Activated effector memory CD4-positive, alpha-beta T cell treated with anti-CD3 and anti-CD28 coated beads, Interleukin-2, amount 50 U/mL, for 16 hours (primary cell): ENCODE data around the gene GLG1.
"Not testable (repeated sequence)": the region's sequence is repeated elsewhere in the genome, so short reads cannot be mapped to it uniquely, and the experiment has no call there.

Experiments used
- DNase-seq: peaks from one replicate; pipeline ENCODE4 v3.0.0-alpha.2; 2020

Gene GLG1

GRCh38 chr16:74573622-74574021, 33.3 kb downstream of the GLG1 start:
- no peak for DNase-seq

- DNase-seq, result no peak
Measured at GRCh38 chr16:74570412-74571301, 36.3 kb downstream of the GLG1 start.

GRCh38 chr16:74568961-74569631, 37.8 kb downstream of the GLG1 start:
- no peak for DNase-seq

- no peak for DNase-seq
Measured at GRCh38 chr16:74567901-74568300, 39.0 kb downstream of the GLG1 start.

GRCh38 chr16:74565378-74565777, 41.5 kb downstream of the GLG1 start:
- no peak for DNase-seq

GRCh38 chr16:74564451-74564984, 42.4 kb downstream of the GLG1 start:
- DNase-seq, result no peak

GRCh38 chr16:74563828-74564263, 43.1 kb downstream of the GLG1 start:
- DNase-seq, result no peak

- DNase-seq, result no peak
Measured at GRCh38 chr16:74562117-74562516, 44.8 kb downstream of the GLG1 start.

GRCh38 chr16:74561626-74562025, 45.3 kb downstream of the GLG1 start:
- DNase-seq, result no peak

GRCh38 chr16:74560912-74561311, 46.0 kb downstream of the GLG1 start:
- DNase-seq, result no peak

- no peak for DNase-seq
Measured at GRCh38 chr16:74558873-74559272, 48.0 kb downstream of the GLG1 start.

- DNase-seq, result no peak
Measured at GRCh38 chr16:74557275-74557674, 49.6 kb downstream of the GLG1 start.

- DNase-seq, result no peak
Measured at GRCh38 chr16:74556375-74556922, 50.5 kb downstream of the GLG1 start.

- not testable (repeated sequence) for DNase-seq
Measured at GRCh38 chr16:74552357-74552756, 54.6 kb downstream of the GLG1 start.

- not testable (repeated sequence) for DNase-seq
Measured at GRCh38 chr16:74550227-74551019, 56.5 kb downstream of the GLG1 start.

- not testable (repeated sequence) for DNase-seq
Measured at GRCh38 chr16:74546112-74546511, 60.8 kb downstream of the GLG1 start.

- not testable (repeated sequence) for DNase-seq
Measured at GRCh38 chr16:74542911-74543578, 63.9 kb downstream of the GLG1 start.

GRCh38 chr16:74540663-74541062, 66.3 kb downstream of the GLG1 start:
- not testable (repeated sequence) for DNase-seq

GRCh38 chr16:74538801-74539200, 68.1 kb downstream of the GLG1 start:
- DNase-seq, result not testable (repeated sequence)

GRCh38 chr16:74537746-74538145, 69.2 kb downstream of the GLG1 start:
- DNase-seq, result not testable (repeated sequence)

- DNase-seq, result not testable (repeated sequence)
Measured at GRCh38 chr16:74534650-74535049, 72.3 kb downstream of the GLG1 start.

- no peak for DNase-seq
Measured at GRCh38 chr16:74524926-74525325, 82.0 kb downstream of the GLG1 start.
